CD14-positive monocyte (primary cell): ENCODE measurements around the gene PCNT. TPM values are rescaled to one million over a fixed set of nuclear protein-coding genes. Genes with fewer than 3 reads are reported as not detected.
A peak's percentile ranks its signal among the peaks of the same experiment; 100 is the strongest.

ENCODE experiments used
- DNase-seq, 3 donors: peaks; one replicate each; pipeline ENCODE4 v3.0.0-alpha.2; 2011 to 2022
- H2AFZ ChIP-seq: 2 replicates; pipeline ENCODE4 v1.6.0; 2012; ENCODE audit warnings: mild to moderate bottlenecking, low read depth, low read length, inconsistent platforms; ENCODE audit not compliant: insufficient read depth, poor library complexity, severe bottlenecking
- H3K27ac ChIP-seq, 2 donors: 1 replicate in 1 of 2; 2 replicates in 1 of 2; pipeline ENCODE4 v1.5.1; 2012 to 2013; ENCODE audit warnings: low read length in 2 of 2, control low read depth in 1 of 2, inconsistent platforms in 1 of 2, low read depth in 1 of 2, mild to moderate bottlenecking in 1 of 2
- H3K27me3 ChIP-seq, 2 donors: one replicate each; pipeline versions ENCODE4 v1.6.0 to v1.6.1; 2011 to 2013; ENCODE audit warnings: low read length in 2 of 2; ENCODE audit not compliant: control insufficient read depth in 2 of 2, insufficient read depth in 2 of 2
- H3K36me3 ChIP-seq, 2 donors: replicated peaks in 1 of 2; 1 replicate in 1 of 2; 2 replicates in 1 of 2; pipeline versions ENCODE4 v1.5.1 to v1.6.1; 2012 to 2013; ENCODE audit warnings: low read length in 2 of 2, control low read depth in 1 of 2, inconsistent platforms in 1 of 2, mild to moderate bottlenecking in 1 of 2; ENCODE audit not compliant: insufficient read depth in 2 of 2, control insufficient read depth in 1 of 2
- H3K4me1 ChIP-seq, 2 donors: 1 replicate in 1 of 2; 2 replicates in 1 of 2; pipeline versions ENCODE4 v1.5.1 to v1.6.1; 2012 to 2013; ENCODE audit warnings: low read length in 2 of 2, control low read depth in 1 of 2, inconsistent platforms in 1 of 2, mild to moderate bottlenecking in 1 of 2, moderate library complexity in 1 of 2; ENCODE audit not compliant: insufficient read depth in 2 of 2, control insufficient read depth in 1 of 2
- H3K4me2 ChIP-seq: replicated peaks from 2 replicates; pipeline ENCODE3; 2012; ENCODE audit warnings: low read length, moderate library complexity, mild to moderate bottlenecking; ENCODE audit not compliant: poor library complexity, severe bottlenecking; ENCODE audit errors: extremely low read depth
- H3K4me3 ChIP-seq, 3 experiments: fragments of 200-600 bp in 1 of 3; sonication (generic) in 1 of 3; replicated peaks in 1 of 3; 1 replicate in 2 of 3; 2 replicates in 1 of 3; pipeline ENCODE4 v1.5.1; 2011 to 2013; ENCODE audit warnings: low read length in 3 of 3, mild to moderate bottlenecking in 3 of 3, control low read depth in 2 of 3, low read depth in 2 of 3, inconsistent platforms in 1 of 3, moderate library complexity in 1 of 3
- H3K79me2 ChIP-seq: 2 replicates; pipeline ENCODE4 v1.6.0; 2012; ENCODE audit warnings: mild to moderate bottlenecking, control low read depth, inconsistent platforms, low read length, moderate library complexity; ENCODE audit not compliant: insufficient read depth
- H3K9ac ChIP-seq: 2 replicates; pipeline ENCODE4 v1.6.0; 2017; ENCODE audit warnings: low read length, mild to moderate bottlenecking; ENCODE audit not compliant: insufficient read depth, poor library complexity, severe bottlenecking
- H3K9me3 ChIP-seq, 2 donors: replicated peaks in 1 of 2; 1 replicate in 1 of 2; 2 replicates in 1 of 2; pipeline versions ENCODE4 v1.5.1 to v1.6.1; 2012 to 2013; ENCODE audit warnings: low read length in 2 of 2, control low read depth in 1 of 2; ENCODE audit not compliant: control insufficient read depth in 1 of 2, insufficient read depth in 1 of 2
- H4K20me1 ChIP-seq: 2 replicates; pipeline ENCODE4 v1.6.0; 2012; ENCODE audit warnings: mild to moderate bottlenecking, low read length, control low read depth, moderate library complexity; ENCODE audit not compliant: insufficient read depth
- H3K27ac Mint-ChIP-seq, 7 donors: one replicate each; pipeline ENCODE4 v1.8.0; 2020; ENCODE audit warnings: mild to moderate bottlenecking in 7 of 7, mixed read lengths in 7 of 7, moderate library complexity in 6 of 7, inconsistent platforms in 2 of 7
- H3K27me3 Mint-ChIP-seq, 3 donors: one replicate each; pipeline ENCODE4 v1.8.0; 2021 to 2022; ENCODE audit warnings: low read depth in 3 of 3, mild to moderate bottlenecking in 3 of 3, mixed read lengths in 3 of 3, moderate library complexity in 3 of 3, inconsistent platforms in 1 of 3
- H3K36me3 Mint-ChIP-seq, 2 donors: one replicate each; pipeline ENCODE4 v1.8.0; 2020; ENCODE audit warnings: mixed read lengths in 2 of 2, inconsistent platforms in 1 of 2, mild to moderate bottlenecking in 1 of 2
- H3K4me1 Mint-ChIP-seq: one replicate; pipeline ENCODE4 v1.8.0; 2020; ENCODE audit warnings: mild to moderate bottlenecking, mixed read lengths
- H3K4me3 Mint-ChIP-seq, 2 donors: one replicate each; pipeline ENCODE4 v1.8.0; 2020; ENCODE audit warnings: mild to moderate bottlenecking in 2 of 2, mixed read lengths in 2 of 2, moderate library complexity in 1 of 2
- H3K9me3 Mint-ChIP-seq, 7 donors: one replicate each; pipeline ENCODE4 v1.8.0; 2020 to 2022; ENCODE audit warnings: mixed read lengths in 7 of 7, mild to moderate bottlenecking in 6 of 7, moderate library complexity in 6 of 7, inconsistent platforms in 2 of 7
- CTCF ChIP-seq: fragments of 200-600 bp; IDR thresholded peaks from one replicate; pipeline ENCODE4 v1.8.0; 2022; ENCODE audit warnings: antibody characterized with exemption, mild to moderate bottlenecking
- WGBS: methylation state at CpG from one replicate; pipeline ENCODE4 v1.1.5; 2013; ENCODE audit warnings: missing lambda C conversion rate; ENCODE audit not compliant: insufficient coverage; 5-methylcytosine and 5-hydroxymethylcytosine counted together
- intact Hi-C, 2 donors: fragments of 100-400 bp; cut with micrococcal nuclease; formaldehyde crosslinking; loops; one replicate each; pipeline versions ENCODE4 v1.15.0 to v1.15.1; 2023
- polyA plus RNA-seq, 3 donors: library from polyadenylated mRNA; depleted of rRNA in 1 of 3; unstranded in 2 of 3; stranded (reverse) in 1 of 3; fragments of 300-500 nt in 2 of 3; fragments of >200 nt in 1 of 3; fragmentation: Illumina TruSeq in 2 of 3; gene quantifications; 1 replicate in 2 of 3; 2 replicates in 1 of 3; pipeline ENCODE4 v1.2.3, GENCODE V29; 2012 to 2021

The PCNT gene
- polyA plus RNA-seq, 3 donors = 4.2 to 16.3 (median 5.1) TPM

GRCh38 chr21:46366561-46366960, 42.6 kb downstream of the PCNT start:
- TF ChIP-seq CTCF = no peak
- no peak overlapping the region for H3K27ac ChIP-seq
- peaks cover 8 to 14% of the 10 kb centered on the region in 2 donors for H3K4me1 ChIP-seq
- WGBS = 95% methylated on average over 19 of the region's 19 CpGs
- H3K9ac ChIP-seq = no peak overlapping the region
- peaks cover 14% of the 10 kb centered on the region for H3K4me1 Mint-ChIP-seq
- H3K4me3 Mint-ChIP-seq = no peak overlapping the region
- no peak for DNase-seq
- peaks cover 3% of the 10 kb centered on the region for H4K20me1 ChIP-seq
- peaks cover 11% of the 10 kb centered on the region for H3K79me2 ChIP-seq
- no peak overlapping the region for H3K4me2 ChIP-seq
- intact Hi-C loops = no loop called here
- peaks cover 0 to 2% (median 0%) of the 10 kb centered on the region in 3 donors for H3K27me3 Mint-ChIP-seq
- H3K9me3 ChIP-seq = peaks cover 0 to under 1% of the 10 kb centered on the region in 2 donors
- peak overlapping the region in 1 of 7 donors; percentile 33 for H3K27ac Mint-ChIP-seq
- H3K36me3 ChIP-seq = peaks cover 53 to 71% of the 10 kb centered on the region in 2 donors
- no peak overlapping the region for H2AFZ ChIP-seq
- H3K4me3 ChIP-seq = no peak overlapping the region
- H3K27me3 ChIP-seq = no peaks in the 10 kb centered on the region
- H3K36me3 Mint-ChIP-seq = peaks cover 53 to 80% of the 10 kb centered on the region in 2 donors
- H3K9me3 Mint-ChIP-seq = peaks cover 0 to 2% (median 0%) of the 10 kb centered on the region in 7 donors

- Histone ChIP-seq H4K20me1 (peaks cover 3% of the 10 kb centered on the region), H3K9ac (no peak overlapping the region), H3K79me2 (peaks cover 15% of the 10 kb centered on the region), H3K27ac (no peak overlapping the region), H3K4me3 (no peak overlapping the region), H3K9me3 (peaks cover 0 to 3% of the 10 kb centered on the region in 2 donors), H2AFZ (no peak overlapping the region), H3K4me1 (peaks cover 8 to 14% of the 10 kb centered on the region in 2 donors), H3K36me3 (peaks cover 53 to 71% of the 10 kb centered on the region in 2 donors), H3K4me2 (no peak overlapping the region), H3K27me3 (no peaks in the 10 kb centered on the region)
- Mint-ChIP-seq H3K36me3 (peaks cover 53 to 80% of the 10 kb centered on the region in 2 donors), H3K27me3 (peaks cover 0 to 2% (median 0%) of the 10 kb centered on the region in 3 donors), H3K9me3 (peaks cover 0 to 2% (median 0%) of the 10 kb centered on the region in 7 donors), H3K4me1 (peaks cover 14% of the 10 kb centered on the region), H3K4me3 (no peak overlapping the region), H3K27ac (peak overlapping the region in 1 of 7 donors; percentile 33)
- 95% methylated on average over 18 of the region's 20 CpGs for WGBS
- no peak for DNase-seq
- intact Hi-C loops = no loop called here
- no peak for TF ChIP-seq CTCF
These were observed 43.0 kb downstream of the PCNT start for GRCh38 chr21:46366966-46367365.
